A673 (cell line): Measurements from ENCODE around the gene ARL3. TPM values are rescaled to one million over a fixed set of nuclear protein-coding genes. Genes with fewer than 3 reads are reported as not detected.

Experiments used
- BruUV-seq: library from RNA; stranded (reverse); fragments of 400-500 nt; replicated peaks from 2 replicates; lab custom pipeline; 2021; lab: Mats Ljungman, UMichigan
- CTCF ChIA-PET: fragments of 300-600 bp; sonication (Branson Sonifier 250); formaldehyde crosslinking; loops from one replicate; lab custom pipeline; 2022; ENCODE audit warnings: antibody characterized with exemption; lab: Charles Lee
- POLR2A ChIA-PET: fragments of 300-600 bp; sonication (Branson Sonifier 250); formaldehyde crosslinking; loops from one replicate; lab custom pipeline; 2022; ENCODE audit warnings: antibody characterized with exemption; ENCODE audit not compliant: low non-redundant PET; lab: Charles Lee
- DNase-seq: peaks from one replicate; pipeline ENCODE4 v3.0.0-alpha.2; 2015; ENCODE audit warnings: low spot score
- H3K27ac ChIP-seq: fragments of 200-600 bp; sonication (generic); 2 replicates; pipeline ENCODE4 v1.5.1; 2016; ENCODE audit warnings: mixed run types, low read depth, mild to moderate bottlenecking, mixed read lengths, antibody characterized with exemption, low read length; ENCODE audit not compliant: poor library complexity, severe bottlenecking
- H3K27me3 ChIP-seq: fragments of 200-600 bp; sonication (generic); replicated peaks from 2 replicates; pipeline ENCODE4 v1.6.1; 2017; ENCODE audit warnings: mixed run types, low read depth, mild to moderate bottlenecking, mixed read lengths, antibody characterized with exemption, low read length; ENCODE audit not compliant: insufficient read depth, poor library complexity
- H3K36me3 ChIP-seq: fragments of 200-600 bp; sonication (generic); 2 replicates; pipeline ENCODE4 v1.6.1; 2016; ENCODE audit warnings: mixed run types, mild to moderate bottlenecking, mixed read lengths, antibody characterized with exemption, low read length; ENCODE audit not compliant: insufficient read depth, poor library complexity, severe bottlenecking
- H3K4me1 ChIP-seq: fragments of 200-600 bp; sonication (generic); 2 replicates; pipeline ENCODE4 v1.6.1; 2017; ENCODE audit warnings: mixed run types, mild to moderate bottlenecking, mixed read lengths, antibody characterized with exemption, low read length; ENCODE audit not compliant: insufficient read depth, poor library complexity, severe bottlenecking
- H3K4me3 ChIP-seq: fragments of 200-600 bp; sonication (generic); 2 replicates; pipeline ENCODE4 v1.5.1; 2016; ENCODE audit warnings: low read depth, mixed run types, mild to moderate bottlenecking, mixed read lengths, low read length; ENCODE audit not compliant: poor library complexity, severe bottlenecking
- H3K9me3 ChIP-seq: fragments of 200-600 bp; sonication (generic); 2 replicates; pipeline ENCODE4 v1.6.1; 2016; ENCODE audit warnings: mixed run types, low read depth, mild to moderate bottlenecking, mixed read lengths, antibody characterized with exemption, low read length; ENCODE audit not compliant: poor library complexity, severe bottlenecking
- CTCF ChIP-seq: fragments of 300-800, 200-600 bp; sonication (generic); conservative IDR thresholded peaks from 2 replicates; pipeline ENCODE4 v1.5.1; 2017; ENCODE audit warnings: low read depth, mild to moderate bottlenecking, antibody characterized with exemption, low read length, moderate library complexity, mixed read lengths
- EZH2 ChIP-seq: fragments of 200-600 bp; sonication (generic); IDR thresholded peaks from 2 replicates; pipeline ENCODE4 v1.6.1; 2017; ENCODE audit warnings: borderline replicate concordance, low read depth, mild to moderate bottlenecking, mixed read lengths, antibody characterized with exemption, low read length; ENCODE audit not compliant: poor library complexity, severe bottlenecking
- intact Hi-C: fragments of 100-400 bp; cut with micrococcal nuclease; formaldehyde crosslinking; loops from one replicate; pipeline ENCODE4 v1.10.0; 2022; ENCODE audit not compliant: unreplicated experiment
- total RNA-seq: library from RNA; stranded (reverse); gene quantifications from 2 replicates; pipeline ENCODE4 v1.2.3, GENCODE V29; 2021

ARL3 gene
- total RNA-seq, 1 experiment from 2014 or later: 14.9 TPM

GRCh38 chr10:102702742-102703141 is 11.5 kb downstream of the ARL3 start:
- TF ChIP-seq EZH2: no peak
- no peak for TF ChIP-seq CTCF
- BruUV-seq: no TSS peak
- CTCF ChIA-PET: no interaction called here
- H3K9me3 ChIP-seq: no peaks in the 10 kb centered on the region
- peaks cover 6% of the 10 kb centered on the region for H3K4me1 ChIP-seq
- peak overlapping the region; percentile 0 for H3K27ac ChIP-seq
- no peaks in the 10 kb centered on the region for H3K27me3 ChIP-seq
- POLR2A ChIA-PET: no interaction called here
- DNase-seq: no peak
- H3K36me3 ChIP-seq: peaks cover 21% of the 10 kb centered on the region
- H3K4me3 ChIP-seq: no peak overlapping the region
- intact Hi-C loops: no loop called here

- CTCF ChIA-PET: interaction anchor here (0.6 kb wide), 1 partner anchor 549 kb away, joined by 3 read pairs; no protein-coding TSS in a partner anchor
- Histone ChIP-seq H3K9me3 (no peaks in the 10 kb centered on the region), H3K4me3 (no peak overlapping the region), H3K4me1 (peaks cover 6% of the 10 kb centered on the region), H3K36me3 (peaks cover 28% of the 10 kb centered on the region), H3K27ac (no peak overlapping the region), H3K27me3 (no peaks in the 10 kb centered on the region)
- POLR2A ChIA-PET: no interaction called here
- TF ChIP-seq EZH2 (no peak), CTCF (no peak)
- no TSS peak for BruUV-seq
- intact Hi-C loops: no loop called here
- DNase-seq: no peak
Measured at GRCh38 chr10:102701796-102702195, 12.4 kb downstream of the ARL3 start.

- H3K27me3 ChIP-seq: no peaks in the 10 kb centered on the region
- peaks cover 6% of the 10 kb centered on the region for H3K4me1 ChIP-seq
- peak; percentile 45 for DNase-seq
- ChIA-PET POLR2A (no interaction called here), CTCF (no interaction called here)
- TF ChIP-seq EZH2 (no peak), CTCF (no peak)
- peaks cover 33% of the 10 kb centered on the region for H3K36me3 ChIP-seq
- intact Hi-C loops: no loop called here
- no peak overlapping the region for H3K4me3 ChIP-seq
- H3K9me3 ChIP-seq: no peaks in the 10 kb centered on the region
- H3K27ac ChIP-seq: no peak overlapping the region
- no TSS peak for BruUV-seq
Measured at GRCh38 chr10:102701272-102701671, 12.9 kb downstream of the ARL3 start.
